ENCODE results near the gene MYH6. TPM values are rescaled to one million over a fixed set of nuclear protein-coding genes. Genes with fewer than 3 reads are reported as not detected.

MYH6 gene
- total RNA-seq, 4 donors from 2014 or later, result 0.20 TPM; not detected in 3

GRCh38 chr14:23366426-23366921 is 41.6 kb downstream of the MYH6 start:
- TF ChIP-seq CTCF (IDR thresholded peaks at IDR 0.05) (no peak), POLR2A (IDR thresholded peaks at IDR 0.05) (no peak)
- no peak overlapping the region for H3K4me3 ChIP-seq (ENCODE audit: low read depth, poor library complexity, severe bottlenecking)
- DNase-seq (ENCODE audit: low spot score in 2 of 2), result peak; percentile 69 to 91
- intact Hi-C loops (cut with DNase I; ENCODE audit: low total_unique reads), result no loop called here
- 13 to 14% methylated on average over 34 of the region's 34 CpGs for WGBS, 2 donors

GRCh38 chr14:23365732-23366425 is 42.2 kb downstream of the MYH6 start:
- 2 to 6% methylated on average over 18 to 47 of the region's 51 CpGs for WGBS, 2 donors
- peak overlapping the region; percentile 72 for H3K4me3 ChIP-seq (ENCODE audit: low read depth, poor library complexity, severe bottlenecking)
- peak; percentile 51 to 91 for DNase-seq (ENCODE audit: low spot score in 2 of 2)
- intact Hi-C loops (cut with DNase I; ENCODE audit: low total_unique reads), result no loop called here
- no peak for TF ChIP-seq POLR2A (IDR thresholded peaks at IDR 0.05)
- no peak for TF ChIP-seq CTCF (IDR thresholded peaks at IDR 0.05)

GRCh38 chr14:23365036-23365731 is 42.9 kb downstream of the MYH6 start, which contains the start of gene EFS:
EFS (minus strand) TSS chr14:23365172; CDS start chr14:23365025, 147 bp downstream.
- DNase-seq (ENCODE audit: low spot score in 2 of 2), result peak; percentile 41 to 91
- peak within 1 kb of the TSS; percentile 72 for H3K4me3 ChIP-seq (ENCODE audit: low read depth, poor library complexity, severe bottlenecking)
- intact Hi-C loops (cut with DNase I; ENCODE audit: low total_unique reads), result no loop called here
- 0% methylated on average over 21 to 35 of the region's 74 CpGs for WGBS, 2 donors
- TF ChIP-seq POLR2A (IDR thresholded peaks at IDR 0.05) (no peak), CTCF (IDR thresholded peaks at IDR 0.05) (no peak)

- intact Hi-C loops (cut with DNase I; ENCODE audit: low total_unique reads), result no loop called here
- 8 to 14% methylated on average over 21 of the region's 21 CpGs for WGBS, 2 donors
- DNase-seq (ENCODE audit: low spot score in 2 of 2), result peak; percentile 72 to 93
Measured at GRCh38 chr14:23364164-23365035, 43.7 kb downstream of the MYH6 start.

More at GRCh38 chr14:23364164-23365035, 43.7 kb downstream of the MYH6 start:
- peak overlapping the region; percentile 72 for H3K4me3 ChIP-seq (ENCODE audit: low read depth, poor library complexity, severe bottlenecking)
- TF ChIP-seq CTCF (IDR thresholded peaks at IDR 0.05), result no peak
- TF ChIP-seq POLR2A (IDR thresholded peaks at IDR 0.05), result no peak

Measured in lower leg skin (tissue), 4 donors.